PFSK-1 (cell line): ENCODE results near the gene RNF215.

ENCODE experiments used
- POLR2AphosphoS5 ChIP-seq: IDR thresholded peaks from 2 replicates; pipeline ENCODE4 v1.6.1; 2012; ENCODE audit warnings: low read depth, mild to moderate bottlenecking, control low read depth, low read length, moderate library complexity
- TAF1 ChIP-seq: IDR thresholded peaks from 2 replicates; pipeline ENCODE4 v1.6.1; 2012; ENCODE audit warnings: low read length, control low read depth, borderline replicate concordance; ENCODE audit not compliant: insufficient read depth
- TF ChIP-seq, protein P1 (sequence below), 2 experiments: IDR thresholded peaks; 2 replicates each; pipeline versions ENCODE4 v1.6.1 to v1.8.0; 2011 to 2012; ENCODE audit warnings: low read depth in 2 of 2, low read length in 2 of 2, control low read depth in 1 of 2, inconsistent platforms in 1 of 2, mild to moderate bottlenecking in 1 of 2, moderate library complexity in 1 of 2; ENCODE audit not compliant: insufficient read depth in 1 of 2

DNA sequence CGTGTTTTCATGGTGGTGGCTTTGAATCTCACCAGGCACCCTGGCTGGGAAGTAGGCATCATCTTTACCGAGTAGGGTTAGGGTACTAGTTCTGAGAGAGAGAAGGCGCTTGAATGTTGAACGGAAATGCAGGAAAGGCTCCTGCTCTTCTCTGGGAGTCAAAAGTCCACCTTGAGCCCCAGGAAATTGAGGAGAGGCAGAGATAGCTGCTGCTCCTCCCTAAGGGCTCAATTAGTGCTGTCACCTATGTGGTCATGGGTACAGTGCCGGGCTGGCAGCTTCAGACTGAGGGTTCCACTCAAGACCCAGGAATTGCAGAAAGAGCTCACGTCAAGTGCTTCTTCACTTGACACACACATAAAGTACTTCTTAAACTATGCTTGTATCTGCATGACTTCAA is 28.7 kb downstream of the RNF215 start:
- TF ChIP-seq, protein P1, sequence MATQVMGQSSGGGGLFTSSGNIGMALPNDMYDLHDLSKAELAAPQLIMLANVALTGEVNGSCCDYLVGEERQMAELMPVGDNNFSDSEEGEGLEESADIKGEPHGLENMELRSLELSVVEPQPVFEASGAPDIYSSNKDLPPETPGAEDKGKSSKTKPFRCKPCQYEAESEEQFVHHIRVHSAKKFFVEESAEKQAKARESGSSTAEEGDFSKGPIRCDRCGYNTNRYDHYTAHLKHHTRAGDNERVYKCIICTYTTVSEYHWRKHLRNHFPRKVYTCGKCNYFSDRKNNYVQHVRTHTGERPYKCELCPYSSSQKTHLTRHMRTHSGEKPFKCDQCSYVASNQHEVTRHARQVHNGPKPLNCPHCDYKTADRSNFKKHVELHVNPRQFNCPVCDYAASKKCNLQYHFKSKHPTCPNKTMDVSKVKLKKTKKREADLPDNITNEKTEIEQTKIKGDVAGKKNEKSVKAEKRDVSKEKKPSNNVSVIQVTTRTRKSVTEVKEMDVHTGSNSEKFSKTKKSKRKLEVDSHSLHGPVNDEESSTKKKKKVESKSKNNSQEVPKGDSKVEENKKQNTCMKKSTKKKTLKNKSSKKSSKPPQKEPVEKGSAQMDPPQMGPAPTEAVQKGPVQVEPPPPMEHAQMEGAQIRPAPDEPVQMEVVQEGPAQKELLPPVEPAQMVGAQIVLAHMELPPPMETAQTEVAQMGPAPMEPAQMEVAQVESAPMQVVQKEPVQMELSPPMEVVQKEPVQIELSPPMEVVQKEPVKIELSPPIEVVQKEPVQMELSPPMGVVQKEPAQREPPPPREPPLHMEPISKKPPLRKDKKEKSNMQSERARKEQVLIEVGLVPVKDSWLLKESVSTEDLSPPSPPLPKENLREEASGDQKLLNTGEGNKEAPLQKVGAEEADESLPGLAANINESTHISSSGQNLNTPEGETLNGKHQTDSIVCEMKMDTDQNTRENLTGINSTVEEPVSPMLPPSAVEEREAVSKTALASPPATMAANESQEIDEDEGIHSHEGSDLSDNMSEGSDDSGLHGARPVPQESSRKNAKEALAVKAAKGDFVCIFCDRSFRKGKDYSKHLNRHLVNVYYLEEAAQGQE (IDR thresholded peaks at IDR 0.05; ENCODE audit: insufficient read depth in 1 of 2, low read depth in 2 of 2, low read length in 2 of 2): no peak
- no peak for TF ChIP-seq TAF1
- no peak for TF ChIP-seq POLR2AphosphoS5
